Chondrocyte (in vitro differentiated cells): ENCODE data around the gene IP6K3. TPM values are rescaled to one million over a fixed set of nuclear protein-coding genes. Genes with fewer than 3 reads are reported as not detected.
A peak's percentile ranks its signal among the peaks of the same experiment; 100 is the strongest.

ENCODE experiments used
- DNase-seq: peaks from one replicate; pipeline ENCODE4 v3.0.0; 2021; ENCODE audit warnings: mixed read lengths, low spot score
- H3K27ac Mint-ChIP-seq: one replicate; pipeline ENCODE4 v1.8.0; 2021; ENCODE audit warnings: mild to moderate bottlenecking, moderate library complexity, mixed read lengths; ENCODE audit not compliant: unreplicated experiment
- H3K27me3 Mint-ChIP-seq: 2 replicates; pipeline ENCODE4 v1.8.0; 2021; ENCODE audit warnings: low read depth, mixed read lengths
- H3K36me3 Mint-ChIP-seq: 2 replicates; pipeline ENCODE4 v1.8.0; 2021; ENCODE audit warnings: low read depth, mixed read lengths
- H3K4me1 Mint-ChIP-seq: 2 replicates; pipeline ENCODE4 v1.8.0; 2021; ENCODE audit warnings: low read depth, mild to moderate bottlenecking, mixed read lengths
- H3K4me3 Mint-ChIP-seq: one replicate; pipeline ENCODE4 v1.8.0; 2021; ENCODE audit warnings: mild to moderate bottlenecking, moderate library complexity, mixed read lengths; ENCODE audit not compliant: unreplicated experiment
- H3K9me3 Mint-ChIP-seq: 2 replicates; pipeline ENCODE4 v1.8.0; 2021; ENCODE audit warnings: low read depth, mixed read lengths
- CTCF ChIP-seq: fragments of 200-600 bp; sonication (generic); IDR thresholded peaks from 2 replicates; pipeline ENCODE4 v1.5.0; 2021; ENCODE audit warnings: antibody characterized with exemption, mild to moderate bottlenecking, moderate library complexity
- total RNA-seq: library from RNA; stranded (reverse); gene quantifications from 3 replicates; pipeline ENCODE4 v1.2.1, GENCODE V29; 2021

IP6K3 gene
- total RNA-seq, 1 donor from 2014 or later: 6.5 TPM

GRCh38 chr6:33726696-33727095 lies 20.0 kb downstream of the IP6K3 start:
- Mint-ChIP-seq H3K9me3 (no peaks in the 10 kb centered on the region), H3K4me3 (no peak overlapping the region), H3K36me3 (peaks cover 6% of the 10 kb centered on the region), H3K27ac (no peak overlapping the region), H3K27me3 (peaks cover 2% of the 10 kb centered on the region), H3K4me1 (no peaks in the 10 kb centered on the region)
- peak; percentile 86 for DNase-seq
- TF ChIP-seq CTCF: no peak

DNA sequence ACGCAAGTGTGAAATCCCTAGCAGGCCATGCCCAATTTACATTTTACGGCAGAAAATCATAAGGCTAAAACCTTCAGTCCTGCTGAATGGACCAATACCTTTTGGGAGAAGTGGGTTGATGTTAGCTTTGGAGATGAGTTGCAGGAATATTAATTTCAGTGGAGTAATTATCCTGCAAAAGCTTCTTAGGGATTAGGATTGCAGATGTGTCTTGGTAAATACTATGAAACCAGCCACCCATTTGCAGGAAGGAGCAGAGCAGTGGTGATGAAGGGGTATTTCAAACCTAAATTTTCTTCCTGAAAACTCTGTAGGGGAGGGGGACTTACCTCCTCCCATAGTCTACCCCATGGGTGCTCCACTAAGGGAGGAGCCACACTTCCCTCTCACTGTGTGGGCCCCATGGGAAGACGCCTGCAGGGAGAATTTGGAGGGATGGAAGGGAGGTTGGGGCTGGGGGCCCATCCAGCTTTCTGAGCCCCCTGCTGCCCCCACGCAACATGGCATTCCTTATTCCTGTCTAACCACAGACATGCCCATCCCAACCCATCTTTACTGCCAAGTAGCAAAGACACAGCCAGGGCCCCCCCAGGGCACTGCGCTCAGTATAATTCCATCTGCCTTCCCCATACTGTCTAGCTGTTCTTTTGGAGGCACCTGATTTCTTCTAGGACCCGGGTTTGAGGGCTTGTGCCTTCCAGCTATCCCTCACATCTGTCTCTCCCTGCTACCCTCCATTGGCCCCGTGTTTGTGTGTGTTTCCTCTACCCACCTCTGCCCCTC lies 20.6 kb downstream of the IP6K3 start:
- Mint-ChIP-seq H3K36me3 (peaks cover 6% of the 10 kb centered on the region), H3K4me1 (no peaks in the 10 kb centered on the region), H3K4me3 (no peak overlapping the region), H3K9me3 (no peaks in the 10 kb centered on the region), H3K27ac (no peak overlapping the region), H3K27me3 (peaks cover 2% of the 10 kb centered on the region)
- DNase-seq: no peak
- no peak for TF ChIP-seq CTCF

GRCh38 chr6:33725222-33725621 lies 21.5 kb downstream of the IP6K3 start:
- no peak overlapping the region for H3K27ac Mint-ChIP-seq
- peaks cover 2% of the 10 kb centered on the region for H3K27me3 Mint-ChIP-seq

DNA sequence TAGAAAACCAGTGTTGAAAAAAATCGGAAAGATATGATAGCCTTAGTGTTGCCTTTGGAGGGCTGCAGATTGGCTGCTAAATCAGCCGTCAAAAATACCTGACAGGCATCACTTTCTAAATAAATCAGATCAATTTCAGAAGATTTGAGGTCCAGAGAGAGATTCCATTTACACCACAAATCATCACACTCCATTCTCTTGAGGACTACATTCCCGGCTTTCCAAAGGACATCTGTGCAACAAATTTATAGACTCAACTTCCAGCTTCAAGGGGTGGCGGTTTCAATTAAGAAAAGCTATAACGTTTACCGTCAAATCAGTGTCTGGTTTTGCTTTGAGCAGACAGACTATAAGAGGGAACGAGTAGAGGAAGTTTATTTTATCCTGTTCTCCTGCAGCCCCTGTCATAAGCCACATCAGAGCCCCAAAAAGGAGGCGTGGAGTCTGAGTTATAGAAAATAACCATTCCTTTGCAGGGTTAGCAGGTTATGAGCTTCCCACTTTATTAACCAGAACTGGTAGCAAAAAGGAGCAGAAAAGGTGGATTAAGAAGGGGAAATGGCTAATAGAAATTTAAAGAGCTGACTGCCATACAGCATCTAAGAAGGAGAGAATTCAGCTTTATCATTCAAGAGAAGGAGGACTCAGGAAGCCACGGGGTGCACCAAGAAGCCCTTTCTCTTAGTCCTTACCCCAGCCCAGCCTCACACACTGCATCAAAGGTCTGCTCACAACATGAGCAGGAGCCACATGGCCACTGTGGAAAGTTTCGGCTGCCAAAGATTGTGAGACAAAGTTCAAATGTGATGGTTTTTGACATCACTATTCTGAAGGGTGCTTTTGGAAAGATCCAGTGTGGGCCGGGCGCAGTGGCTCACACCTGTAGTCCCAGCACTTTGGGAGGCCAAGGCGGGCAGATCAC lies 22.3 kb downstream of the IP6K3 start:
- Mint-ChIP-seq H3K27ac (no peak overlapping the region), H3K36me3 (peaks cover 3% of the 10 kb centered on the region), H3K4me3 (no peak overlapping the region), H3K27me3 (peaks cover 2% of the 10 kb centered on the region), H3K4me1 (no peaks in the 10 kb centered on the region), H3K9me3 (no peaks in the 10 kb centered on the region)
- peak; percentile 30 for DNase-seq
- TF ChIP-seq CTCF: no peak

More at GRCh38 chr6:33725222-33725621, 21.5 kb downstream of the IP6K3 start:
- no peak for TF ChIP-seq CTCF
- DNase-seq: peak; percentile 3
- Mint-ChIP-seq H3K4me3 (no peak overlapping the region), H3K36me3 (peaks cover 3% of the 10 kb centered on the region), H3K4me1 (no peaks in the 10 kb centered on the region), H3K9me3 (no peaks in the 10 kb centered on the region)

DNA sequence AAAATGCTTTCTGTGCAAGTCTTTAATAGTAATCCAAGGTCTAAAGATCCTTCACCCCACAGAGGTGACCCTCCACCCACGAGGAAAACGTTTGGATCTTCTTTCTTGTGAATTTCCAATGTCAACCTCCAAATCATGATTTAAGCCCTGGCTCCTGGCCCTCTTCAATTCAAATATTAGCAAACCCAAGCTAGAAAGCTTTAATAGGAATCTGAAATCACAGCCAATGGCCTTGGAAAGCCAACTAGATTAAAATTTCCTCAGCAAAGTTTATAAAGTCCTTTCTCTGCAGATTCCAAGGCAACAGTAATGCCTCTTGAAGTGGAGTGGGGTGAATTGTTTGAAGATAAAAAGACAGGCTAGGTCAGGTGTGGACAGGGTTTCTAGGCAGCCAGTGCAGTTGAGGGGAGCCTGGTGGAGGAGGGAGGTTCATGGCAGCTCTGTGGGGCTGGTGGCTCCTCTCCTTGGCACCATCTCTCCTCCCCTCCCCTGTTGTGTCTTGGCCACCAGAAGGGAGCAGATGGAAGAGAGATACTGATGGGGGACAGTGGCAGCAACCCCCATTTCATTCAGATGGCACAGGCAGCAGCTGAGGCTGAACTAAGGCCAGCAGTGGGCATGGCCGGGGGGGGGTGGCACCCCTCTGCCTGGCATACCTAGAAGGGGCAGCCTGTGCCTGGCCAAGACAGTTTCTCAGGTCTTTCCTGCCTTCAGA lies 23.2 kb downstream of the IP6K3 start:
- no peak for TF ChIP-seq CTCF
- peaks cover under 1% of the 10 kb centered on the region for H3K4me1 Mint-ChIP-seq
- DNase-seq: peak; percentile 35

More for the DNA sequence above, 23.2 kb downstream of the IP6K3 start:
- Mint-ChIP-seq H3K36me3 (peaks cover 3% of the 10 kb centered on the region), H3K4me3 (no peak overlapping the region), H3K27me3 (peaks cover 2% of the 10 kb centered on the region), H3K27ac (no peak overlapping the region), H3K9me3 (no peaks in the 10 kb centered on the region)
